Measurements from ENCODE around the gene LRRC37A3.
"Not testable (repeated sequence)": the region's sequence is repeated elsewhere in the genome, so short reads cannot be mapped to it uniquely, and the experiment has no call there.

DNA sequence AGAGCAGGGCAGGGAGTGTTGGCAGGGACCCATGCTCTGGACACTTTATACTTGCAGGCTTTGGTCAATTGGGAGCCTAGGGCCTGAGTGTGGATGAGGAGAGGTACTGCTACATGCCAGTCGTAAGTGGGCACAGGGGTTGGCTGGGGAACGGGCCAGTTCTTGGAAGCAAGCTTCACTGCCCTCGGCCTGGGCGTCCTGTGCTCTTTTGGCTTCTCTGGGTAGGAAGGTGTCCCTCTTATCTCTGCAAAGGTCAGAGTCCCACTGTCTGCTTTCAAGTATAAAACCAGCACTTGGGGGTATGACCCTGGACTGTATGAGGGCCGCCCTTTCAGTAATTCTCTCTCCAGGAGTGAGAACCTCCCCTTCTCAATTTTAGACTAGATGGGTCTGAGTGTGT lies 80.8 kb downstream of the LRRC37A3 start:
- not testable (repeated sequence) for TF ChIP-seq ZNF274 (IDR thresholded peaks at IDR 0.05; ENCODE audit: low read depth, low read length); YY1 (IDR thresholded peaks at IDR 0.05; ENCODE audit: insufficient read depth, insufficient read length)
